GM21381 (cell line): ENCODE results near the gene P2RY8.

ENCODE experiments used
- ATAC-seq: cut with Tn5 transposase; IDR thresholded peaks from one replicate; pipeline ENCODE4 v1.9.1; 2021; ENCODE audit warnings: mild to moderate bottlenecking, moderate library complexity; ENCODE audit not compliant: unreplicated experiment

Gene P2RY8

DNA sequence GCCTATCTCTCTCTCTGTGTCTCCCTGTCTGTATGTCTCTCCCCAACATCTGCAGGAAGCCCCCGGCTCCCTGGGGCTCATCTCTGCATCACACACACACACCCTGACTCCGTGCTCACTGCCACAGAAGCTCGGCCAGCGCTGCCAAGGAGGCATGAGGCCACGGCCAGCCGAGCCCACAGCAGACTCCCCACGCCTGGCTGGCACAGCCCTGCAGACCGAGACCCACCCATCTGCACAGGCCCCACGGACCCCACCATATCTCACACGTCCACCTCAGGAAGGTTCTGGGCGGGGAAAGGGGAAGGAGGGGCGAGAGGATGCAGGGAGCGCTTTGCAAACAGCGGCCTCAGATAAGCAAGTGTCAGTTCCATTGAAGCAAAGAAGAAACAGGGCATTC, 116.6 kb downstream of the P2RY8 start:
- no peak for ATAC-seq

DNA sequence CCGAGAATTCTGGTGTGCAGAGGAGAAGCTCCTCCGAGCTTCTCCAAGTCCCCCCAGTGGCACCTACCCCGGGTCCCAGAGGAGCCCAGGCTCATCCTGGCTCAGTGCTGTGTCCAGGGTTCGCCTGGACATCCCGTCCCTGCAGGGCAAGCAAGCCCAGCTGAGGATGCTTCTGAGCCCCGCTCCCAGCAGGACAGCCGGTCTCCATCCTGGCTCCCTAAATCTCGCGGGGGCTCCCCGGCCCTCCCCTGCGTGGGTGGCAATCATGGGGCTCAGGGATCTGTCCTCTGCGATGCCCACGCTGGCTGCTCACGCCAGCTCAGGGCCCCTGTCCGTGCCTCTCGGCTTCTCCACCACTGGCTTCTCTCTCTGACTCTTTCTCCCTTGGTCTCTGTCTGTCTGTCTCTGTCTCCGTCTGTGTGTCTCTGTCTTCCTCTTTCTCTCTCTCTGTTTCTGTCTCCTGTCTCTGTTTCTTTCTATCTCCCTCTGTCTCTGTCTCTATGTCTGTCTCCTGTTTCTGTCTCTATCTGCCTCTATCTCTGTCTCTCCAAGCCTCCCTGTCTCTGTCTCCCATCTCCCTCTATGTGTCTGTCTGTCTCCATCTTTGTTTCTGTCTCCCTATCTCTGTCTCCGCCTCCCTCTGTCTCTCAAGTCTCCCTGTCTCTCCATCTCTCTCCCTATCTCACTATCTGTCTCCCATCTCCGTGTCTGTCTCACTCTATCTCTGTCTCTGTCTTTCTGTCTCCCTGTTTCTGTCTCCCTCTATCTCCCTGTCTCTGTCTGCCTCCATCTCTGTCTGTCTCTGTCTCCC, 117.2 kb downstream of the P2RY8 start:
- no peak for ATAC-seq

DNA sequence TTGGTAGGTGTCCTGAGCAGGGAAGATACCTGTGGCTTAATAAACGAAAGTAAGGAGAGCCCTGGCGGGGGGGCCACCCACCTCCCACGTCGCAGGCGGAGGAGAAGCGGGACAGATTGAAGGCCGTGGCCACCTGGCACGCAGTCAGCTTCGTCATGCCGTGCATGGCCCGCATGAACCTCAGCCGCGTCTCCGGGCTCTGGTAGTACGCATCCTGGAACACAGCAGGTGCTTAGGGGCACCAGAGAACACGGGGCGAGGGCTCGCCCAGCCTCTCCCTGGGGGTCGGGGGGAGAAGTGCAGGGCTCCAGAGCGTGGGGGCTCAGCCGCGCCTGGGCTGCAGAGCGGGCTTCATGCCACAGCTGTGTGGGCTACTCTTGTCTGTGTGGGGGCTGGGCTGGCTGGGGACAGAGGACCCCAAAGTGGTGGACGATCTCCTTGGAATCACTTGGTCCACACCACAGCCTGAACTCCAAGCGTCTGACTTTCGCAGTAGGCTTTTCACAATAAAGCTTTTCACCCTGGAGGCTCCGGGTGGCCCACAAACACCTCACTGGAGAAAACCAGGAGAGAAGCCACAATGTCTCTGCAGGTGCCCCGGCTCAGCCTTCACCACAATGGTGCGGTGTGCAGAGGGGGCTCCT, 118.0 kb downstream of the P2RY8 start:
- ATAC-seq = no peak

- no peak for ATAC-seq
Observed at GRCh38 chrX:1417921-1418771, 118.8 kb downstream of the P2RY8 start.

GRCh38 chrX:1416965-1417760, 119.8 kb downstream of the P2RY8 start:
- ATAC-seq = no peak

DNA sequence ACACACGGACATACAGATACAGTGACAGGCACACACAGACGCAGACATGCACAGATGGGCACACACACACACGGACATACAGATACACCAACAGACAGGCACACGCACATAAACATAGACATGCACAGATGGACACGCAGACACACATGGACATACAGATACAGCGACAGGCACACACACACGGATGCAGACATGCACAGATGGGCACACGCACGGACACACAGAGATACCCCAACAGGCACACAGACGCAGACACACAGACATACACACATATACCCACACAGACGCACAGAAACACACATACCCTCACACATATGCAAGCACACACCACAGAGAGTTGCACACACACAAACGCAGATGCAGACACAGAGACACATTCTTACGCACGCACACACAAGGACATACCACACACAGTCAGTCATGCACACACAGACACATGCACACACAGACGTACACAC, 120.6 kb downstream of the P2RY8 start:
- no peak for ATAC-seq
